ENCODE measurements around the gene RPN2. TPM values are rescaled to one million over a fixed set of nuclear protein-coding genes. Genes with fewer than 3 reads are reported as not detected.

The RPN2 gene
- total RNA-seq, 1 experiment from 2014 or later, result 234 TPM

DNA sequence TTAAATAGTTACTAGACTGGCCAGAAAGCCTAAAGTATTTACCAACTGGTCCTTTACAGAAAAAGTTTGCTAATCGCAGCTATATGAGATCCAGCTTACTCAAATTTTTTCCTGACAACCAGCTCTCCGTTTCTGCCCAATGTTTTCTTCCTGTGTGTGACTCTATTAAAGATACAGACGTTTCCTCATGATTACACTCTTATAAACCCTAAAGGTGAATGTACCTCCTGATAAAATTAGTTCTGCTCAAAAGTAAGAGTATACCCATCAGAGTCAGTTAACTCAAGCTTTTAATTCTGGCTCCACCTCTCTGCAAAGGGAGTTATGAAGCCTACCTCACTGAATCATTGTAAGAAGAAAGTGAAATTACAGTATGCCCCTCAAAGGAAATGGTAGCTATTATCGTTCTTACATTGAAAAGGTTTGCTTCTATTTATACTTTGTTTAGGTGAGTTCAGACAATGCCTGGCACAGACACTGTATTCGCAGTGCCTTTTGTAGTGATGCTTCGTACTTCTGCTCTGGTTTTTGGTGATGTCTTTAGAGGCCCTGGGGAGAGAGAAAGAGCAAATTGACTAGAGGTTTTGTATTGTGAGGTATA lies 10.4 kb downstream of the RPN2 start:
- no peak overlapping the region for H4K91ac ChIP-seq (ENCODE audit: insufficient read length, low read depth, low read length)
- H2AFZ ChIP-seq (ENCODE audit: low read length), result no peak overlapping the region
- H3K56ac ChIP-seq (ENCODE audit: insufficient read length, low read depth, low read length), result no peak overlapping the region
- H2BK120ac ChIP-seq (ENCODE audit: low read depth, low read length, poor library complexity, severe bottlenecking), result no peak overlapping the region
- no peak overlapping the region for H2BK5ac ChIP-seq (ENCODE audit: insufficient read length, low read length)
- no peak overlapping the region for H4K8ac ChIP-seq (replicated peaks; ENCODE audit: insufficient read length, low read depth, low read length)
- no peak overlapping the region for H3K14ac ChIP-seq (ENCODE audit: insufficient read depth, low read length)
- H3K79me2 ChIP-seq (ENCODE audit: insufficient read depth, low read length), result peaks cover 31% of the 10 kb centered on the region
- H3K4me1 ChIP-seq (ENCODE audit: insufficient read depth, low read length), result no peaks in the 10 kb centered on the region
- H4K20me1 ChIP-seq (ENCODE audit: control insufficient read depth, insufficient read depth, insufficient read length), result no peaks in the 10 kb centered on the region
- H3K4ac ChIP-seq (ENCODE audit: low read depth, low read length), result no peak overlapping the region
- no peak overlapping the region for H2BK20ac ChIP-seq (ENCODE audit: low read depth, low read length, poor library complexity, severe bottlenecking)
- no peaks in the 10 kb centered on the region for H3K23me2 ChIP-seq (ENCODE audit: insufficient read length, low read depth, low read length, poor library complexity, severe bottlenecking)
- Mint-ChIP-seq H3K4me1 (peaks cover 19 to 20% of the 10 kb centered on the region in 2 experiments), H3K27ac (no peak overlapping the region), H3K9me3 (no peaks in the 10 kb centered on the region), H3K27me3 (ENCODE audit: low read depth) (no peaks in the 10 kb centered on the region), H3K4me3 (no peak overlapping the region), H3K36me3 (ENCODE audit: insufficient read depth in 1 of 3, low read depth in 3 of 3) (peaks cover 41 to 73% (median 65%) of the 10 kb centered on the region in 3 experiments)
- no peak overlapping the region for H3K4me2 ChIP-seq (ENCODE audit: insufficient read depth, insufficient read length, low read length)
- H3K9me3 ChIP-seq (ENCODE audit: control insufficient read depth, low read depth, low read length), result no peaks in the 10 kb centered on the region
- H3K9ac ChIP-seq (ENCODE audit: extremely low read depth, insufficient read length, low read length), result no peak overlapping the region
- no peaks in the 10 kb centered on the region for H3K27me3 ChIP-seq (ENCODE audit: insufficient read depth, low read length)
- TF ChIP-seq, protein P1, sequence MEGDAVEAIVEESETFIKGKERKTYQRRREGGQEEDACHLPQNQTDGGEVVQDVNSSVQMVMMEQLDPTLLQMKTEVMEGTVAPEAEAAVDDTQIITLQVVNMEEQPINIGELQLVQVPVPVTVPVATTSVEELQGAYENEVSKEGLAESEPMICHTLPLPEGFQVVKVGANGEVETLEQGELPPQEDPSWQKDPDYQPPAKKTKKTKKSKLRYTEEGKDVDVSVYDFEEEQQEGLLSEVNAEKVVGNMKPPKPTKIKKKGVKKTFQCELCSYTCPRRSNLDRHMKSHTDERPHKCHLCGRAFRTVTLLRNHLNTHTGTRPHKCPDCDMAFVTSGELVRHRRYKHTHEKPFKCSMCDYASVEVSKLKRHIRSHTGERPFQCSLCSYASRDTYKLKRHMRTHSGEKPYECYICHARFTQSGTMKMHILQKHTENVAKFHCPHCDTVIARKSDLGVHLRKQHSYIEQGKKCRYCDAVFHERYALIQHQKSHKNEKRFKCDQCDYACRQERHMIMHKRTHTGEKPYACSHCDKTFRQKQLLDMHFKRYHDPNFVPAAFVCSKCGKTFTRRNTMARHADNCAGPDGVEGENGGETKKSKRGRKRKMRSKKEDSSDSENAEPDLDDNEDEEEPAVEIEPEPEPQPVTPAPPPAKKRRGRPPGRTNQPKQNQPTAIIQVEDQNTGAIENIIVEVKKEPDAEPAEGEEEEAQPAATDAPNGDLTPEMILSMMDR (conservative IDR thresholded peaks at IDR 0.05), result no peak
- no peak overlapping the region for H2BK12ac ChIP-seq (ENCODE audit: insufficient read length, low read depth, low read length)
- DNase-seq, result no peak
- H2BK15ac ChIP-seq (ENCODE audit: low read depth, low read length), result no peak overlapping the region
- no peak overlapping the region for H3K23ac ChIP-seq (ENCODE audit: insufficient read length, low read depth, low read length)
- peaks cover 18% of the 10 kb centered on the region for H3K79me1 ChIP-seq (ENCODE audit: insufficient read depth, low read depth, low read length, poor library complexity, severe bottlenecking)
- no CpG with 5 or more reads among the region's 6 CpGs for WGBS (ENCODE audit: extremely low coverage, insufficient read length, low lambda C conversion rate)
- no peak overlapping the region for H3K27ac ChIP-seq (ENCODE audit: insufficient read length, low read depth, low read length)
- no peak overlapping the region for H3T11ph ChIP-seq (ENCODE audit: low read length)
- H3K18ac ChIP-seq (ENCODE audit: insufficient read length, low read depth, low read length), result no peak overlapping the region
- no peak overlapping the region for H2AK5ac ChIP-seq (ENCODE audit: insufficient read length, low read length)
- H4K5ac ChIP-seq (ENCODE audit: insufficient read length, low read depth, low read length), result no peak overlapping the region
